Measurements from ENCODE around the gene AGXT. TPM values are rescaled to one million over a fixed set of nuclear protein-coding genes. Genes with fewer than 3 reads are reported as not detected.

AGXT gene
- polyA plus RNA-seq, 1 donor (not counting 4 experiments of a cell fraction or from before 2014, with no cell fraction given) = not detected

- H3K9ac ChIP-seq (ENCODE audit: control insufficient read depth, extremely low read depth, insufficient read depth, low read length) = no peak overlapping the region
- no peak overlapping the region for H3K4me2 ChIP-seq (ENCODE audit: control insufficient read depth, extremely low read depth, insufficient read depth, low read depth, low read length)
- H3K36me3 ChIP-seq (ENCODE audit: control insufficient read depth in 2 of 2, extremely low read depth in 1 of 2, insufficient read depth in 2 of 2, low read length in 2 of 2) = no peaks in the 10 kb centered on the region
- no peak overlapping the region for H3K4me3 ChIP-seq (ENCODE audit: control insufficient read depth in 2 of 3, extremely low read depth in 1 of 3, insufficient read depth in 2 of 3, low read depth in 1 of 3, low read length in 3 of 3)
- DNase-seq (ENCODE audit: low read depth, low spot score) (no peak), FAIRE-seq (no peak)
- H4K20me1 ChIP-seq (ENCODE audit: control insufficient read depth, extremely low read depth, insufficient read depth, low read length) = no peaks in the 10 kb centered on the region
- no peaks in the 10 kb centered on the region for H3K79me2 ChIP-seq (ENCODE audit: control insufficient read depth, insufficient read depth, low read length)
- peaks cover 16% of the 10 kb centered on the region for H3K27me3 ChIP-seq (ENCODE audit: control insufficient read depth, extremely low read depth, insufficient read depth, low read length)
- peaks cover 25% of the 10 kb centered on the region for H3K4me1 ChIP-seq (ENCODE audit: control insufficient read depth, extremely low read depth, insufficient read depth, low read length)
- H3K27ac ChIP-seq (ENCODE audit: control insufficient read depth, insufficient read depth, low read length) = no peak overlapping the region
- dilution Hi-C loops (cut with MboI; ENCODE audit: extremely low pct_ligation_motif_present, low sequenced_read_pairs) = no loop called here
- TF ChIP-seq CTCF (optimal IDR thresholded peaks at IDR 0.05 in 1 of 3, IDR thresholded peaks at IDR 0.05 in 1 of 3, conservative IDR thresholded peaks at IDR 0.05 in 1 of 3; ENCODE audit: extremely low read depth in 1 of 3, insufficient read depth in 2 of 3, low read length in 3 of 3) (no peak), EZH2 (IDR thresholded peaks at IDR 0.05; ENCODE audit: low read length) (no peak)
- H3K9me3 ChIP-seq (ENCODE audit: control insufficient read depth, low read depth, low read length) = no peaks in the 10 kb centered on the region
- no peak overlapping the region for H2AFZ ChIP-seq (ENCODE audit: control insufficient read depth, low read length)
- no peaks in the 10 kb centered on the region for H3K9me1 ChIP-seq (ENCODE audit: control insufficient read depth, extremely low read depth, insufficient read depth, low read length)
These were observed 27.8 kb downstream of the AGXT start for GRCh38 chr2:240896394-240896793.

- H3K4me3 ChIP-seq (ENCODE audit: control insufficient read depth in 2 of 3, extremely low read depth in 1 of 3, insufficient read depth in 2 of 3, low read depth in 1 of 3, low read length in 3 of 3) = no peak overlapping the region
- TF ChIP-seq EZH2 (IDR thresholded peaks at IDR 0.05; ENCODE audit: low read length) (no peak), CTCF (optimal IDR thresholded peaks at IDR 0.05 in 1 of 3, IDR thresholded peaks at IDR 0.05 in 1 of 3, conservative IDR thresholded peaks at IDR 0.05 in 1 of 3; ENCODE audit: extremely low read depth in 1 of 3, insufficient read depth in 2 of 3, low read length in 3 of 3) (no peak)
These were observed 28.5 kb downstream of the AGXT start for GRCh38 chr2:240896871-240897692.

More at GRCh38 chr2:240896871-240897692, 28.5 kb downstream of the AGXT start:
- Histone ChIP-seq H3K9me3 (ENCODE audit: control insufficient read depth, low read depth, low read length) (no peaks in the 10 kb centered on the region), H4K20me1 (ENCODE audit: control insufficient read depth, extremely low read depth, insufficient read depth, low read length) (no peaks in the 10 kb centered on the region), H3K4me2 (ENCODE audit: control insufficient read depth, extremely low read depth, insufficient read depth, low read depth, low read length) (no peak overlapping the region), H3K9me1 (ENCODE audit: control insufficient read depth, extremely low read depth, insufficient read depth, low read length) (no peaks in the 10 kb centered on the region), H2AFZ (ENCODE audit: control insufficient read depth, low read length) (no peak overlapping the region), H3K9ac (ENCODE audit: control insufficient read depth, extremely low read depth, insufficient read depth, low read length) (no peak overlapping the region), H3K79me2 (ENCODE audit: control insufficient read depth, insufficient read depth, low read length) (no peaks in the 10 kb centered on the region), H3K36me3 (ENCODE audit: control insufficient read depth in 2 of 2, extremely low read depth in 1 of 2, insufficient read depth in 2 of 2, low read length in 2 of 2) (no peaks in the 10 kb centered on the region), H3K4me1 (ENCODE audit: control insufficient read depth, extremely low read depth, insufficient read depth, low read length) (peaks cover 25% of the 10 kb centered on the region), H3K27ac (ENCODE audit: control insufficient read depth, insufficient read depth, low read length) (no peak overlapping the region), H3K27me3 (ENCODE audit: control insufficient read depth, extremely low read depth, insufficient read depth, low read length) (peaks cover 12% of the 10 kb centered on the region)
- FAIRE-seq (no peak), DNase-seq (ENCODE audit: low read depth, low spot score) (no peak)
- dilution Hi-C loops (cut with MboI; ENCODE audit: extremely low pct_ligation_motif_present, low sequenced_read_pairs) = no loop called here
